Natural killer cell treated with Interleukin-12 subunit alpha and Interleukin-12 subunit beta and Interleukin-15 and Interleukin-18, amount 100 ng/mL, for 72 hours (primary cell): Measurements from ENCODE around the gene GALNT9. TPM values are rescaled to one million over a fixed set of nuclear protein-coding genes. Genes with fewer than 3 reads are reported as not detected.

Experiments
- ATAC-seq, 2 donors: fragments of 150-1000 bp; cut with Tn5 transposase in 1 of 2; sonication (Bioruptor Pico), chemical (Tn5 transposase) in 1 of 2; 2 replicates each; pipeline ENCODE4 v1.10.0; 2021
- DNase-seq: peaks from one replicate; pipeline ENCODE4 v3.0.0; 2022; ENCODE audit warnings: low spot score
- H3K27ac Mint-ChIP-seq, 2 donors: 1 replicate in 1 of 2; 2 replicates in 1 of 2; pipeline ENCODE4 v1.8.0; 2022; ENCODE audit warnings: mixed read lengths in 2 of 2, mild to moderate bottlenecking in 1 of 2, moderate library complexity in 1 of 2
- H3K27me3 Mint-ChIP-seq, 2 donors: 1 replicate in 1 of 2; 2 replicates in 1 of 2; pipeline ENCODE4 v1.8.0; 2022; ENCODE audit warnings: mixed read lengths in 2 of 2
- H3K36me3 Mint-ChIP-seq: one replicate; pipeline ENCODE4 v1.8.0; 2022; ENCODE audit warnings: mixed read lengths
- H3K4me1 Mint-ChIP-seq, 2 donors: 1 replicate in 1 of 2; 2 replicates in 1 of 2; pipeline ENCODE4 v1.8.0; 2022; ENCODE audit warnings: low read depth in 2 of 2, mixed read lengths in 2 of 2, mild to moderate bottlenecking in 1 of 2
- H3K4me3 Mint-ChIP-seq: one replicate; pipeline ENCODE4 v1.8.0; 2022; ENCODE audit warnings: mixed read lengths
- H3K9me3 Mint-ChIP-seq: 2 replicates; pipeline ENCODE4 v1.8.0; 2022; ENCODE audit warnings: mixed read lengths
- total RNA-seq, 2 donors: library from RNA; stranded (reverse); gene quantifications; one replicate each; pipeline ENCODE4 v1.2.3, GENCODE V29; 2022

GALNT9 gene
- total RNA-seq, 2 donors from 2014 or later, result not detected

DNA sequence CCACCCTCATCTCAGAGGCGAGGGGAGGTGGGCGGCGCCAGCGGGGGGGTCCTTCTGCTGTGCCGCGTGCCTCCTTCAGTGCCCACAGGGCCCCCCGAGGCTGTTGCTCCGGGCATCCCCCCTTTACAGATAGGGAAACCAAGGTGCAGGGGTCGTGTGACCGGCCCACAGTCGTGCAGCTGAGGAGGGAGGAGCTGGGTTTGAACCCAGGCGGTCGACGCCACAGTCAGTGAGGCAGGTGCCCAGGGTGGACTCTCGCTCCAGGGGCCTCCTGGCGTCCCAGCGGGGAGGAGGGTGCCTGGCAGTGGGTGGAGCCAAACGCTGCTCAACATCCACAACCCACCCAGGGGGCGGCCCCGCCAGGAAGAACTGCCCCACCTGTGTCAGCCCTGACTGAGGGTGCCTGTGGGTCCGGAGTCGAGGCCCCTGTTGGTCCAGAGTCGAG is 8.6 kb downstream of the GALNT9 start:
- DNase-seq (peak; percentile 60), ATAC-seq (no peak)
- no peak overlapping the region for H3K4me3 Mint-ChIP-seq
- H3K27me3 Mint-ChIP-seq, result peaks cover 0 to 9% of the 10 kb centered on the region in 2 donors
- H3K27ac Mint-ChIP-seq, result no peak overlapping the region
- H3K4me1 Mint-ChIP-seq, result no peaks in the 10 kb centered on the region
- no peaks in the 10 kb centered on the region for H3K9me3 Mint-ChIP-seq
- H3K36me3 Mint-ChIP-seq, result no peaks in the 10 kb centered on the region

DNA sequence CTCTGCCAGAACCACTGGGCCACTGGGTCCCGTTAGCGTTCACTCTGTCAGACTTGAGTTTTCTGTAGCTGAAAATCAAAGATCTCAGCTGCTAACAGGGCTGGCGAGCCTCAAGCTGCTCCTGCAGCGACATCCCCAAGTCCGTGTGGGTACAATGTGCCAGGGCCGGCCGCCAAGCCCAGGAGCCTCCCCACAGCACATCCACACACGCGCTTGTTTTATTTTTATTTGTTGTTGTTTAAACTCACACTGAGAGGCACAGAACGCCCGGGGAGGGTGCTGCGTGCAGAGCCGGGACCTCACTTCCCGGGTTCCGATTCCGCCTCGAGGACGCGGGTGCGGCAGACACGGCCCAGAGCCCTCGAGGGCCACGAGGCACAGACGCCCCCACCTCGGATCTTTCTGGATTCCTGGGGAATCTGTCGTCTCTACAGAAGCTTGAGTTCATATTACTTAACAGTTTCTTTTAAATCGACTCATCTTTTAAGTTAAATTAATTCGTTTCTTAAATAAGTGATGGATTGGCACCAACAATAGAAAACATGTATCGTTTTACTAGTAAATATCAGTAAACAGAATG is 9.3 kb downstream of the GALNT9 start:
- Mint-ChIP-seq H3K27me3 (peaks cover 0 to 9% of the 10 kb centered on the region in 2 donors), H3K27ac (no peak overlapping the region), H3K36me3 (no peaks in the 10 kb centered on the region), H3K9me3 (no peaks in the 10 kb centered on the region), H3K4me3 (no peak overlapping the region), H3K4me1 (no peaks in the 10 kb centered on the region)
- DNase-seq (peak; percentile 49), ATAC-seq (no peak)

DNA sequence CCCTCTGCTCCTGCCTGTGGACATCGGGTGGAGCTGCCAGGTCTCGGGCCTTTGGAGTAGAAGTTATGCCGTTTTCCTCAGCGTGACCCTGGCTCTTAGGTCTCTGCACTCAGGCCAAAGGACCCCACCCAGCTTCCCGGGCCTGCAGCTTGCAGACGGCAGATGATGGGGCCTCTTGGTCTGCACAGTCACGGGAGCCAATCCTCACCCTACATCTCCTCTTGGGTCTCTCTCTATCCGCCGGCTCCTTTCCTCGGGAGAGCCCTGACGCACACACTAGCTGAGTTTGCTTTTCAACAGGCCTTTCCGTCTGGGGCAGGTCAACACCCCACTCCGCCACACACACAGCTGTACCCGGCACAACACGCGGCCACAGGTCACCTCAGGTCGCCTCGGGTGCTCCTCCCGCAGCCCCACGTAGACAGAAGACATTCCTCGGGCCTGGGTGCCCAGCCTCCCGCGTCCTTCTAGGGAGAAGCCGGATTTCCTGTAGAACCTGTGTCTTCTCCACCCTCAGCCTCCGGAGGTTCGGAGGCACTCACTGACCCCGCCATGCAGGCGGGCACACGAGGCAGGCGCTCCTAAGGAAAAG is 9.9 kb downstream of the GALNT9 start:
- Mint-ChIP-seq H3K4me1 (no peaks in the 10 kb centered on the region), H3K27ac (no peak overlapping the region), H3K27me3 (peaks cover 0 to 9% of the 10 kb centered on the region in 2 donors), H3K36me3 (no peaks in the 10 kb centered on the region), H3K4me3 (no peak overlapping the region), H3K9me3 (no peaks in the 10 kb centered on the region)
- DNase-seq (peak; percentile 57), ATAC-seq (no peak)

DNA sequence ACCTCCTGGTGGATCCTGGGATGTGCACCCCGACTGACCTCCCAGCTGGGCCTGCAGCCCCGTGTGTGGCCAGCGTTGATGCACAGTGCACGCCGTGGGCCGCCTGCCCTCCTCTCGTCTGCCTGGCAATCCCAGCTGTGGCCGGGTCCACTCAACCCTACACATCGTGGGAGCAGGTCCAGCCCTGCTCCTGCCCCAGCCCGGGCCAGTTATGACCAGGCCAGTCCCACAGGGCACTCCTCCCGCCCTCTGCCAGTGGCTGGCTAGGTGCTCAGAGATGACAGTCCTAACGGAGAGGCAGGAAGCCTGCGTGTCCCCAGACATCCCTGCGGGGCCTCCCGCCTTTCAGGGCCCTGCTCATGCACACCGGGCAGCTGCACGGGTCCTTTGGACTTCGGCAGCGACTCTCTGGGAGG is 10.8 kb downstream of the GALNT9 start:
- DNase-seq (peak; percentile 25), ATAC-seq (no peak)
- H3K4me3 Mint-ChIP-seq, result no peak overlapping the region
- no peaks in the 10 kb centered on the region for H3K9me3 Mint-ChIP-seq
- H3K27ac Mint-ChIP-seq, result no peak overlapping the region
- H3K36me3 Mint-ChIP-seq, result no peaks in the 10 kb centered on the region
- H3K27me3 Mint-ChIP-seq, result peaks cover 0 to 9% of the 10 kb centered on the region in 2 donors
- no peaks in the 10 kb centered on the region for H3K4me1 Mint-ChIP-seq

DNA sequence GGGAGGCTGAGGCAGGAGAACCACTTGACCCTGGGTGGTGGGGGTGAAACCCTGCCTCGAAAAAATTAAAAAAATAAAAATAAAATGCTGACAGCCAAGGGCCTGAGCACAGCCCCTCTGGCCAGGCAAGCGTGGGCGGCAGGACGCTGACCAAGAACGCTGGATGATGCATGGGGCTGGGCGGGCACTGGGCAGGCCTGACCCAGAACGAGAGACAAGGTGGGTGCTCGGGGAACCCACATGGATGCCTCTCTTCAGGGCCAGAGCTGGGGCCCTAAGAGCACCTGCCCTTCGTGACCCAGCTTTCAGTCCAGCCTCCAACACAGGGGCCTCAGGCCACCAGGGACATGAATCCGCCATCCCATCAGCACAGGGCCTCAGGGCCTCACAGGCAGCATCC is 11.3 kb downstream of the GALNT9 start:
- Mint-ChIP-seq H3K27ac (no peak overlapping the region), H3K9me3 (no peaks in the 10 kb centered on the region), H3K4me3 (no peak overlapping the region), H3K27me3 (peaks cover 0 to 5% of the 10 kb centered on the region in 2 donors), H3K36me3 (no peaks in the 10 kb centered on the region), H3K4me1 (no peaks in the 10 kb centered on the region)
- DNase-seq (peak; percentile 49), ATAC-seq (no peak)

DNA sequence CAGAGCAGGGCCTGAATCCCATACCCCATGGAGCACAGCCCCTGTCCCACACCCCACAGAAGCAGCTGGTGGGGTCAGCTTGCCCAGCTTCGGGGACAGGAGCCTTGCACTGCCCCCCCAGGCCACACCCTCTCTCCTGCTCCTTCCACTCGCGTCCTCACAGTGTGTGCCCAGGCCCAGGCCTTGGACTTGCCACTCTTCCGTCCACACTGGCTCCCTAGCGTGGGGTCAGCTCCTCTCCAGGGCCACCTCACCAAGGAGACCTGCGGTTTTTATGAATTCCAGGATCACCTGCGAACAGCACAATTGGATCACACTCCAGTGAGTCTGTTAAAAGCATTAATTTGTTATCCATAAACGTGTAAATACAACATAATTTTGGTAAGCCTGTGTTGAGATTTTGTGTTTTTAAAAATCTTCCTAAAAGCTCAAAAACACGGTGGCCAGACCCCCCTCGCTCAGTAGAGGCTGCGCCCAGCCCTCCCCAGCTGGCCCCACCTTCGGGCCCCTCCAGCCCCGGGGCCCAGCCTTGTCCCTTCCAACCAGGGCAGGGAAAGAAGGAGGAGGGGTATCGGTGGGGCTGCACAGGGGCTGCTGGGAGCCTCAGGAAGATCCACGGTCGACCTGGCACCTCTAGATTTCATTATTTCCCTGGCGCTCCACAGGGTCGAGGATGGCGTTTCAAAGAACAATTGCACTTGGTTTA is 12.0 kb downstream of the GALNT9 start:
- Mint-ChIP-seq H3K27ac (no peak overlapping the region), H3K4me1 (no peaks in the 10 kb centered on the region), H3K9me3 (no peaks in the 10 kb centered on the region), H3K36me3 (no peaks in the 10 kb centered on the region), H3K4me3 (no peak overlapping the region), H3K27me3 (peaks cover 0 to 2% of the 10 kb centered on the region in 2 donors)
- DNase-seq (peak; percentile 56), ATAC-seq (no peak)

DNA sequence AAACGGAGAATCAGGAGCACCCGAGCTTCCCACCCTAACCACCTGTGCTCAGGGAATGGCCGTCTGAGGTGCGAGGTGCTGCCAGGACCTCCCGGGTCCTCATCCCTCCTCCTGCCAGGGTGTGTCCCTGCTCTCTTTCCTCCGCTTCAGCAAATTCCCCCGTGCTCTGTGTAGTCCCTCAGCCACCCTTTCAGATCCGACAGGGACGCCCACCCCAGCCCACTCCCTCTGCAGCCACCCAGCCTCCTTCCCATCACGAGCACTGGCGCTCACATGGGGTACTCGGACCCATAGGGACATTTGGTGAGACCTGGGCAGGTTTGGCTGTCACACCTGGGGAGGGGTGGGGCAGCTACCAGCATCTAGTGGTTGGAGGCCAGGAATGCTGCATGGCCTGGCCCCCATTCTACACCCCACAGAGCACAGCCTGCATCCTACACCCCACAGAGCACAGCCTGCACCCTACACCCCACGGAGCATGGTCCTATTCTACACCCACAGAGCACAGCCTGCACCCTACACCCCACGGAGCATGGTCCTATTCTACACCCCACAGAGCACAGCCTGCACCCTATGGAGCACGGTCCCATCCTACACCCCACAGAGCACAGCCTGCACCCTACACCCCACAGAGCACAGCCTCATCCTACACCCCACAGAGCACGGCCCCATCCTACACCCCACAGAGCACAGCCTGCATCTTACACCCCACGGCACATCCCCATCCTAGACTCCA is 12.7 kb downstream of the GALNT9 start:
- H3K27me3 Mint-ChIP-seq, result peaks cover 0 to 2% of the 10 kb centered on the region in 2 donors
- H3K9me3 Mint-ChIP-seq, result no peaks in the 10 kb centered on the region
- DNase-seq, result peak; percentile 56
- H3K27ac Mint-ChIP-seq, result no peak overlapping the region
- H3K36me3 Mint-ChIP-seq, result no peaks in the 10 kb centered on the region
- no peaks in the 10 kb centered on the region for H3K4me1 Mint-ChIP-seq
- peak in 1 of 2 donors; percentile 37 for ATAC-seq
- H3K4me3 Mint-ChIP-seq, result no peak overlapping the region

DNA sequence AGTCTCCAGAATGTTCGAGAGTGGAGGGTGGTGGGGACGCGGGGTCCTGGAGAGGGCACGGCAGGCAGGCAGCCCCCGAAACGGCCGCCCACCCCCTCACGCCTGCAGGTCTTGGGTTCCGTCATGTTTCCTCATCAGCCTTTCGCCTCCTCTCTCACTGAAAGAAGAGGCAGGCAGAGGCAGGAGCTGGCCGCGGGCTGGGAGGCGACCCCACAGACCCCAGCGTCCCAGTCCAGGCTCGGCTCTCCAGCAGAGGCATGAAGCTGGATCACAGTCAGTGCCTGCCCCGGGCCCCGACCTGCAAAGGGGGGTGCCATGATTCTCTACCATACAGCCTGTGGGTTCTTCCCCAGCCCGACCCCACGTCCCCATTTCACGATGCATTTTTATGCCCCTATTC is 13.4 kb downstream of the GALNT9 start:
- no peaks in the 10 kb centered on the region for H3K4me1 Mint-ChIP-seq

DNA sequence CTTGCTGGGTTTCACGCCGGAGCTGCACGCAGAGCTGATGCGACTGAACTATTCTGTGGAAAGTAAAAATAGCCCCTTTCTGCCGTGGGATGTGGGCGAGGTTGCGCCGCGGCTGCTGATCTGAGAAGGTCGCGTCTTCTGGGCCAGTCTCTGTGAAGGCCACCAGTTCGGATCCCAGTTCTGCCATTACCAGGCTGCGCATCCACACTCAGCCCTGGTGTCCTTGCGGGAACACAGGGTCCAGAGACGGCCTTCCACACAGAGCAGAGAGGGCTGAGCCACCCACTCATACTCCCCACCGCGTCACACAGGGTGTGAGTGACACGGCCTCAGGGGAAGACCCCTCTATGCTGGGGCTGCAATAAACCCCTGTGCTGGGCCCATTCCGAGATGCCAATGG is 13.9 kb downstream of the GALNT9 start:
- Mint-ChIP-seq H3K27ac (no peak overlapping the region), H3K4me3 (no peak overlapping the region), H3K4me1 (no peaks in the 10 kb centered on the region), H3K36me3 (no peaks in the 10 kb centered on the region), H3K9me3 (peaks cover 4% of the 10 kb centered on the region), H3K27me3 (peaks cover 0 to 2% of the 10 kb centered on the region in 2 donors)
- DNase-seq (peak; percentile 57), ATAC-seq (no peak)

More for the DNA sequence above, 13.4 kb downstream of the GALNT9 start:
- Mint-ChIP-seq H3K27me3 (peaks cover 0 to 2% of the 10 kb centered on the region in 2 donors), H3K36me3 (no peaks in the 10 kb centered on the region), H3K9me3 (peaks cover 3% of the 10 kb centered on the region), H3K27ac (no peak overlapping the region), H3K4me3 (no peak overlapping the region)
- ATAC-seq (no peak), DNase-seq (peak; percentile 51)

DNA sequence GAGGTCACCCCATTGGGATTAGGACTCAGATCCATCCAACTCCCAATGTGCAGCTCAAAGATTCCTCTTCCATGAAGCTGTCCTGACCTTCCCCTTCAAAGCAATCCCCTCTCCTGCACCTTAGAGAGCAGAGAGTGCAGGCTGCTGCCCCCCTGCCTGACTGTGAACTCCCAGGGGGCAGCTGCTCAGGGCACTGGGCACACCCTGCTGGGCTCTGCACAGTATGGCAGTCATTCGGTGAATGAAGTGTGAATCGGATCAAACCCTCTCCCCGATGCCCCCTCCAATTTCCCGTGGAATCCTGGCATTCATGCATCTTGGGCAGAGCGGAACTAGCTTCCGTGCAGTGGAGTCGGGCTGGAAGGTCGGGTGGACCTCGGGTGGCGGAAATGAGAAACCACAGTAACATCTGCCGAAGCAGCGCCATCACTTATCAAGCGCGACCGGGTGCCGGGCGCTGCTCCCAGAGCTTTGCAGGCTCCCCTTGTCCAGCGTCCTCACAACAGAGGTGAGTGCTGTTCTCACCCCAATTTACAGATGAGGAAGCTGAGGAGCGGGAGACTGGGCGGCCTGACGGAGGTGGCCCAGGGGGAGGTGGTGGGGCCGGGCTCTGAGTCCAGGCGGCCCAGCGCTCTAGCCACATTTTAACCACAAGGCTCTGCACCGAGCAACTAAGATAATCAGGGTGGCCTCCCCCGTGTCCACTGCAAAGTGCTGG is 14.7 kb downstream of the GALNT9 start:
- Mint-ChIP-seq H3K4me3 (no peak overlapping the region), H3K27me3 (peaks cover 0 to 2% of the 10 kb centered on the region in 2 donors), H3K36me3 (no peaks in the 10 kb centered on the region), H3K27ac (no peak overlapping the region), H3K4me1 (no peaks in the 10 kb centered on the region), H3K9me3 (peaks cover 4% of the 10 kb centered on the region)
- DNase-seq (peak; percentile 48), ATAC-seq (no peak)

DNA sequence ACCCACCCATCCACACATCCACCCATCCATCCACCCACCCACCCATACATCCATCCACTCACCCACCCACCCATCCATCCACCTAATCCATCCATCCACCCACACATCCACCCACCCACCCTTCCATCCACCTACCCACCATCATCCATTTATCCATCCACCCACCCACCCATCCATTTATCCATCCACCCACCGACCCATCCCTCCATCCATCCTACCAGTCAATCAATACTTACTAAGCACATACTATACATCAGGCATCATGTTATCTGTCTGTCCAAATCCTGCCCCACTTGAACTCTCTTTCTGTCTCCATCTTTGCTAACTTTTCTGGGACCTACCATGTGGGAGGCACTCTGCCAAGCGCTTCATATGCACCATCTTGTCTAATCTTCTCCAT is 15.4 kb downstream of the GALNT9 start:
- H3K36me3 Mint-ChIP-seq, result no peaks in the 10 kb centered on the region
- DNase-seq (peak; percentile 10), ATAC-seq (no peak)
- H3K4me1 Mint-ChIP-seq, result no peaks in the 10 kb centered on the region
- H3K27me3 Mint-ChIP-seq, result peaks cover 0 to 2% of the 10 kb centered on the region in 2 donors
- H3K27ac Mint-ChIP-seq, result no peak overlapping the region
- peaks cover 4% of the 10 kb centered on the region for H3K9me3 Mint-ChIP-seq
- no peak overlapping the region for H3K4me3 Mint-ChIP-seq

DNA sequence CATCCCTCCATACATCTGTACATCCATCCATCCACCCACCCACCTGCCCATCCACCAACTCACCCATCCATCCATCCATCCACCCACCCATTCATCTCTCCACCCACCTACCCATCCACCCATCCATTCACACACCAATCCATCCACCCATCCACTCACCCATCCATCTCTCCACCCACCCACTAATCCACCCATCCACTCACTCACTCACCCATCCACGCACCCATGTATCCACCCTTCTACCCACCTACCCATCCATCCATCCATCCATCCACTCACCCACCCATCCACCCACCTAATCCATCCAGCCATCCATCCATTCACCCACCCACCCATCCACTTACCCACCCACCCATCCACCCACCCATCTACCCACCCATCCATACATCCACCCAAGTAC is 16.2 kb downstream of the GALNT9 start:
- peaks cover 0 to 2% of the 10 kb centered on the region in 2 donors for H3K27me3 Mint-ChIP-seq
- H3K4me1 Mint-ChIP-seq, result no peaks in the 10 kb centered on the region
- no peak for ATAC-seq
- DNase-seq, result peak; percentile 23
- no peak overlapping the region for H3K4me3 Mint-ChIP-seq
- H3K36me3 Mint-ChIP-seq, result no peaks in the 10 kb centered on the region
- peaks cover 4% of the 10 kb centered on the region for H3K9me3 Mint-ChIP-seq
- no peak overlapping the region for H3K27ac Mint-ChIP-seq

DNA sequence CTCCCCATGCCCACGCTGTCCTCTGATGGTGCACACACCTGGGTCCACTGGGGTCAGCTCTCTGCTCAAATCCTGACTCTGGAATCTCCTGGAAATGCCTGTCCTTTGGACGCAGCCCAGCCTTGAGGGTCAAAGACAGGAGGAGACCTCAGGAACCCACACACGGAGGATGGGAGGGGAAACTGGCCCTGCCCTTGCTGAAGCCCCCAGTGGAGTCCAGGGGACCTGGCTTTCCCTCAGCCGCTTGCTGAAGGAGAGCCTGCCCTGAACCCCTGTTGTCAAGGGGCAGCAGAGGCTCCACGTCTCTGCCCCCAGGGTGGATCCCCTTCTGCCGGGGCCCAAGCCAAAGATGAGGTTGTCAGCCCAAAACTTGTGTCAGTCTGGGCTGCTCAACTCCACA is 16.9 kb downstream of the GALNT9 start:
- Mint-ChIP-seq H3K9me3 (peaks cover 4% of the 10 kb centered on the region), H3K27me3 (peaks cover 0 to 2% of the 10 kb centered on the region in 2 donors), H3K4me3 (no peak overlapping the region), H3K4me1 (no peaks in the 10 kb centered on the region), H3K36me3 (no peaks in the 10 kb centered on the region), H3K27ac (no peak overlapping the region)
- DNase-seq, result no peak
- peak in 1 of 2 donors; percentile 3 for ATAC-seq
